Hepatocyte (in vitro differentiated cells): Measurements from ENCODE around the gene BOK.

Source experiments
- CTCF ChIP-seq: fragments of 200-600 bp; sonication (generic); IDR thresholded peaks from 2 replicates; pipeline ENCODE4 v1.5.1; 2016; ENCODE audit warnings: antibody characterized with exemption, mild to moderate bottlenecking; ENCODE audit not compliant: poor library complexity
- EZH2phosphoT487 ChIP-seq: fragments of 200-600 bp; sonication (generic); IDR thresholded peaks from one replicate; pipeline ENCODE4 v1.6.1; 2018; ENCODE audit warnings: antibody characterized with exemption, mild to moderate bottlenecking, low read depth, moderate library complexity; ENCODE audit not compliant: unreplicated experiment, severe bottlenecking

GRCh38 chr2:241616168-241617125 is 57.9 kb downstream of the BOK start:
- TF ChIP-seq EZH2phosphoT487 (no peak), CTCF (no peak)
